22Rv1 (cell line): ENCODE data around the gene GPN3.

ENCODE experiments used
- ZFX ChIP-seq: fragments of 450-650 bp; IDR thresholded peaks from 2 replicates; pipeline ENCODE4 v1.6.1; 2017; ENCODE audit warnings: antibody characterized with exemption, borderline replicate concordance
- TF ChIP-seq, protein P1 (sequence below): fragments of 450-650 bp; IDR thresholded peaks from 2 replicates; pipeline ENCODE4 v1.5.1; 2017; ENCODE audit warnings: mild to moderate bottlenecking

DNA sequence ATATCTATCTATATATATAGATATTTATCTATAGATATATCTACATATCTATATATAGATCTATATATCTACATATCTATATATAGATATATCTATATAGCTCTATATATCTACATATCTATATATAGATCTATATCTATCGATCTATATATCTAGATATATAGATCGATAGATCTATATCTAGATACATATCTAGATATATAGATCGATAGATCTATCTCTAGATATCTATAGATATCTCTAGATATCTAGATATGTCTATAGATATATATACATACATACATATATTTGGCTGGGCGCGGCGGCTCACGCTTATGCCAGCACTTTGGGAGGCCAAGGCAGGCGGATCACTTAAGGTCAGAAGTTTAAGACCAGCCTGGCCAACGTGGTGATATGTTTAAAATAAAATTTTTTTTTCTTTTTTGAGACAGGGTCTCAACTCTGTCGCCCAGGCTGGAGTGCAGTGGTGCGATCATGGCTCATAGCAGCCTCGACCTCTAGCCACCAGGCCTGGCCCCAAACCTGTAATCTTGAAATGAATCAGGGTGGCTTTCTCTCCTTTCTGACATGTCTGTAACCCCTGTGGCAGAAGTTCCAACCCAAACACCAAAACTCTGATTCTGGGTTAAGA lies 36.0 kb downstream of the GPN3 start:
- TF ChIP-seq, protein P1, sequence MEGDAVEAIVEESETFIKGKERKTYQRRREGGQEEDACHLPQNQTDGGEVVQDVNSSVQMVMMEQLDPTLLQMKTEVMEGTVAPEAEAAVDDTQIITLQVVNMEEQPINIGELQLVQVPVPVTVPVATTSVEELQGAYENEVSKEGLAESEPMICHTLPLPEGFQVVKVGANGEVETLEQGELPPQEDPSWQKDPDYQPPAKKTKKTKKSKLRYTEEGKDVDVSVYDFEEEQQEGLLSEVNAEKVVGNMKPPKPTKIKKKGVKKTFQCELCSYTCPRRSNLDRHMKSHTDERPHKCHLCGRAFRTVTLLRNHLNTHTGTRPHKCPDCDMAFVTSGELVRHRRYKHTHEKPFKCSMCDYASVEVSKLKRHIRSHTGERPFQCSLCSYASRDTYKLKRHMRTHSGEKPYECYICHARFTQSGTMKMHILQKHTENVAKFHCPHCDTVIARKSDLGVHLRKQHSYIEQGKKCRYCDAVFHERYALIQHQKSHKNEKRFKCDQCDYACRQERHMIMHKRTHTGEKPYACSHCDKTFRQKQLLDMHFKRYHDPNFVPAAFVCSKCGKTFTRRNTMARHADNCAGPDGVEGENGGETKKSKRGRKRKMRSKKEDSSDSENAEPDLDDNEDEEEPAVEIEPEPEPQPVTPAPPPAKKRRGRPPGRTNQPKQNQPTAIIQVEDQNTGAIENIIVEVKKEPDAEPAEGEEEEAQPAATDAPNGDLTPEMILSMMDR: no peak
- no peak for TF ChIP-seq ZFX
